OCI-LY1 (cell line): ENCODE data around the gene ERG.

Experiments used
- CTCF ChIP-seq: fragments of 200-600 bp; sonication (generic), shearing (Covaris generic); IDR thresholded peaks from 2 replicates; pipeline ENCODE4 v1.5.1; 2017; ENCODE audit warnings: mild to moderate bottlenecking, antibody characterized with exemption, low read length, moderate library complexity, mixed read lengths
- EZH2 ChIP-seq: fragments of 200-600 bp; sonication (generic), shearing (Covaris generic); IDR thresholded peaks from 2 replicates; pipeline ENCODE4 v1.8.0; 2017; ENCODE audit warnings: borderline replicate concordance, mixed run types, mild to moderate bottlenecking, antibody characterized with exemption, low read length, moderate library complexity, mixed read lengths

- TF ChIP-seq CTCF = no peak
- TF ChIP-seq EZH2 = no peak
These were observed 59.8 kb downstream of the ERG start for GRCh38 chr21:38438462-38438893.
